Vagina (tissue), 2 donors: Measurements from ENCODE around the gene RXFP2.

Source experiments
- CTCF ChIP-seq, 3 experiments: fragments of 450-650 bp in 2 of 3; fragments of 200-600 bp in 1 of 3; sonication (generic) in 1 of 3; IDR thresholded peaks; one replicate each; pipeline ENCODE4 v1.5.1; 2017 to 2019; ENCODE audit warnings: antibody characterized with exemption in 3 of 3, mild to moderate bottlenecking in 2 of 3, moderate library complexity in 2 of 3
- POLR2A ChIP-seq, 2 donors: fragments of 450-650 bp; IDR thresholded peaks; one replicate each; pipeline ENCODE4 v1.6.1; 2017; ENCODE audit warnings: antibody characterized with exemption in 2 of 2, mild to moderate bottlenecking in 2 of 2, moderate library complexity in 2 of 2

- TF ChIP-seq CTCF (IDR thresholded peaks at IDR 0.05) (no peak), POLR2A (IDR thresholded peaks at IDR 0.05) (no peak)
Observed at GRCh38 chr13:31697290-31697689, 42.0 kb upstream of the RXFP2 start.
